Measurements from ENCODE around the gene SPATA3.
"Not testable (repeated sequence)": the region's sequence is repeated elsewhere in the genome, so short reads cannot be mapped to it uniquely, and the experiment has no call there.

Gene SPATA3

GRCh38 chr2:231015478-231015877 is 19.6 kb downstream of the SPATA3 start:
- H3K36me3 ChIP-seq (ENCODE audit: control insufficient read depth in 1 of 2, insufficient read depth in 2 of 2, low read length in 2 of 2): no peaks in the 10 kb centered on the region
- H3K27ac ChIP-seq (ENCODE audit: low read length): no peak overlapping the region
- H3K4me3 ChIP-seq (ENCODE audit: low read depth in 1 of 2, low read length in 2 of 2): no peak overlapping the region
- H3K27me3 ChIP-seq (ENCODE audit: low read depth, low read length): no peaks in the 10 kb centered on the region
- no peaks in the 10 kb centered on the region for H3K9me3 ChIP-seq (ENCODE audit: control insufficient read depth in 1 of 2, low read length in 2 of 2)
- H3K4me1 ChIP-seq (ENCODE audit: control insufficient read depth in 1 of 2, insufficient read depth in 2 of 2, low read length in 2 of 2): no peaks in the 10 kb centered on the region

GRCh38 chr2:231015926-231016325 is 20.0 kb downstream of the SPATA3 start:
- H3K4me1 ChIP-seq (ENCODE audit: control insufficient read depth in 1 of 2, insufficient read depth in 2 of 2, low read length in 2 of 2): no peaks in the 10 kb centered on the region
- H3K36me3 ChIP-seq (ENCODE audit: control insufficient read depth in 1 of 2, insufficient read depth in 2 of 2, low read length in 2 of 2): no peaks in the 10 kb centered on the region
- no peaks in the 10 kb centered on the region for H3K27me3 ChIP-seq (ENCODE audit: low read depth, low read length)
- no peak overlapping the region for H3K4me3 ChIP-seq (ENCODE audit: low read depth in 1 of 2, low read length in 2 of 2)
- no peaks in the 10 kb centered on the region for H3K9me3 ChIP-seq (ENCODE audit: control insufficient read depth in 1 of 2, low read length in 2 of 2)
- H3K27ac ChIP-seq (ENCODE audit: low read length): no peak overlapping the region

- Histone ChIP-seq H3K27ac (ENCODE audit: low read length) (no peak overlapping the region), H3K4me3 (ENCODE audit: low read depth in 1 of 2, low read length in 2 of 2) (no peak overlapping the region), H3K9me3 (ENCODE audit: control insufficient read depth in 1 of 2, low read length in 2 of 2) (no peaks in the 10 kb centered on the region), H3K27me3 (ENCODE audit: low read depth, low read length) (no peaks in the 10 kb centered on the region), H3K4me1 (ENCODE audit: control insufficient read depth in 1 of 2, insufficient read depth in 2 of 2, low read length in 2 of 2) (no peaks in the 10 kb centered on the region), H3K36me3 (ENCODE audit: control insufficient read depth in 1 of 2, insufficient read depth in 2 of 2, low read length in 2 of 2) (no peaks in the 10 kb centered on the region)
These were observed 20.8 kb downstream of the SPATA3 start for GRCh38 chr2:231016566-231017230.

- no peaks in the 10 kb centered on the region for H3K4me1 ChIP-seq (ENCODE audit: control insufficient read depth in 1 of 2, insufficient read depth in 2 of 2, low read length in 2 of 2)
- H3K27ac ChIP-seq (ENCODE audit: low read length): no peak overlapping the region
- H3K9me3 ChIP-seq (ENCODE audit: control insufficient read depth in 1 of 2, low read length in 2 of 2): no peaks in the 10 kb centered on the region
- no peaks in the 10 kb centered on the region for H3K27me3 ChIP-seq (ENCODE audit: low read depth, low read length)
- no peaks in the 10 kb centered on the region for H3K36me3 ChIP-seq (ENCODE audit: control insufficient read depth in 1 of 2, insufficient read depth in 2 of 2, low read length in 2 of 2)
- no peak overlapping the region for H3K4me3 ChIP-seq (ENCODE audit: low read depth in 1 of 2, low read length in 2 of 2)
These were observed 21.3 kb downstream of the SPATA3 start for GRCh38 chr2:231017231-231017598.

GRCh38 chr2:231018184-231018583 is 22.3 kb downstream of the SPATA3 start:
- Histone ChIP-seq H3K9me3 (ENCODE audit: control insufficient read depth in 1 of 2, low read length in 2 of 2) (no peaks in the 10 kb centered on the region), H3K27ac (ENCODE audit: low read length) (no peak overlapping the region), H3K4me1 (ENCODE audit: control insufficient read depth in 1 of 2, insufficient read depth in 2 of 2, low read length in 2 of 2) (no peaks in the 10 kb centered on the region)

GRCh38 chr2:231025059-231025458 is 29.1 kb downstream of the SPATA3 start:
- not testable (repeated sequence) for H3K4me1 ChIP-seq (ENCODE audit: control insufficient read depth in 1 of 2, insufficient read depth in 2 of 2, low read length in 2 of 2); H3K4me3 ChIP-seq (ENCODE audit: low read depth in 1 of 2, low read length in 2 of 2); H3K9me3 ChIP-seq (ENCODE audit: control insufficient read depth in 1 of 2, low read length in 2 of 2); H3K36me3 ChIP-seq (ENCODE audit: control insufficient read depth in 1 of 2, insufficient read depth in 2 of 2, low read length in 2 of 2); H3K27ac ChIP-seq (ENCODE audit: low read length); H3K27me3 ChIP-seq (ENCODE audit: low read depth, low read length)

More at GRCh38 chr2:231018184-231018583, 22.3 kb downstream of the SPATA3 start:
- Histone ChIP-seq H3K4me3 (ENCODE audit: low read depth in 1 of 2, low read length in 2 of 2) (no peak overlapping the region), H3K27me3 (ENCODE audit: low read depth, low read length) (no peaks in the 10 kb centered on the region), H3K36me3 (ENCODE audit: control insufficient read depth in 1 of 2, insufficient read depth in 2 of 2, low read length in 2 of 2) (no peaks in the 10 kb centered on the region)

GRCh38 chr2:231028889-231029288 is 33.0 kb downstream of the SPATA3 start:
- peaks cover 4% of the 10 kb centered on the region for H3K27me3 ChIP-seq (ENCODE audit: low read depth, low read length)
- H3K36me3 ChIP-seq (ENCODE audit: control insufficient read depth in 1 of 2, insufficient read depth in 2 of 2, low read length in 2 of 2): no peaks in the 10 kb centered on the region
- peaks cover 0 to 4% of the 10 kb centered on the region in 2 donors for H3K9me3 ChIP-seq (ENCODE audit: control insufficient read depth in 1 of 2, low read length in 2 of 2)
- no peak overlapping the region for H3K27ac ChIP-seq (ENCODE audit: low read length)
- no peak overlapping the region for H3K4me3 ChIP-seq (ENCODE audit: low read depth in 1 of 2, low read length in 2 of 2)
- no peaks in the 10 kb centered on the region for H3K4me1 ChIP-seq (ENCODE audit: control insufficient read depth in 1 of 2, insufficient read depth in 2 of 2, low read length in 2 of 2)

GRCh38 chr2:231029563-231029962 is 33.6 kb downstream of the SPATA3 start:
- Histone ChIP-seq H3K27ac (ENCODE audit: low read length) (no peak overlapping the region), H3K9me3 (ENCODE audit: control insufficient read depth in 1 of 2, low read length in 2 of 2) (peaks cover 0 to 4% of the 10 kb centered on the region in 2 donors), H3K36me3 (ENCODE audit: control insufficient read depth in 1 of 2, insufficient read depth in 2 of 2, low read length in 2 of 2) (no peaks in the 10 kb centered on the region), H3K27me3 (ENCODE audit: low read depth, low read length) (peaks cover 4% of the 10 kb centered on the region), H3K4me1 (ENCODE audit: control insufficient read depth in 1 of 2, insufficient read depth in 2 of 2, low read length in 2 of 2) (no peaks in the 10 kb centered on the region), H3K4me3 (ENCODE audit: low read depth in 1 of 2, low read length in 2 of 2) (no peak overlapping the region)

- no peak overlapping the region for H3K4me3 ChIP-seq (ENCODE audit: low read depth in 1 of 2, low read length in 2 of 2)
- H3K27me3 ChIP-seq (ENCODE audit: low read depth, low read length): peaks cover 4% of the 10 kb centered on the region
- H3K27ac ChIP-seq (ENCODE audit: low read length): no peak overlapping the region
- no peaks in the 10 kb centered on the region for H3K4me1 ChIP-seq (ENCODE audit: control insufficient read depth in 1 of 2, insufficient read depth in 2 of 2, low read length in 2 of 2)
- H3K9me3 ChIP-seq (ENCODE audit: control insufficient read depth in 1 of 2, low read length in 2 of 2): peaks cover 0 to 4% of the 10 kb centered on the region in 2 donors
- no peaks in the 10 kb centered on the region for H3K36me3 ChIP-seq (ENCODE audit: control insufficient read depth in 1 of 2, insufficient read depth in 2 of 2, low read length in 2 of 2)
These were observed 34.8 kb downstream of the SPATA3 start for GRCh38 chr2:231030725-231031124.

GRCh38 chr2:231032575-231033140 is 36.7 kb downstream of the SPATA3 start:
- Histone ChIP-seq H3K36me3 (ENCODE audit: control insufficient read depth in 1 of 2, insufficient read depth in 2 of 2, low read length in 2 of 2) (no peaks in the 10 kb centered on the region), H3K27me3 (ENCODE audit: low read depth, low read length) (peaks cover 11% of the 10 kb centered on the region), H3K4me3 (ENCODE audit: low read depth in 1 of 2, low read length in 2 of 2) (no peak overlapping the region), H3K27ac (ENCODE audit: low read length) (no peak overlapping the region), H3K4me1 (ENCODE audit: control insufficient read depth in 1 of 2, insufficient read depth in 2 of 2, low read length in 2 of 2) (peaks cover 0 to 2% of the 10 kb centered on the region in 2 donors), H3K9me3 (ENCODE audit: control insufficient read depth in 1 of 2, low read length in 2 of 2) (peaks cover 0 to 4% of the 10 kb centered on the region in 2 donors)

- peaks cover 11% of the 10 kb centered on the region for H3K27me3 ChIP-seq (ENCODE audit: low read depth, low read length)
- no peak overlapping the region for H3K27ac ChIP-seq (ENCODE audit: low read length)
- H3K36me3 ChIP-seq (ENCODE audit: control insufficient read depth in 1 of 2, insufficient read depth in 2 of 2, low read length in 2 of 2): no peaks in the 10 kb centered on the region
- H3K9me3 ChIP-seq (ENCODE audit: control insufficient read depth in 1 of 2, low read length in 2 of 2): peaks cover 0 to 4% of the 10 kb centered on the region in 2 donors
- peaks cover 0 to 6% of the 10 kb centered on the region in 2 donors for H3K4me1 ChIP-seq (ENCODE audit: control insufficient read depth in 1 of 2, insufficient read depth in 2 of 2, low read length in 2 of 2)
- H3K4me3 ChIP-seq (ENCODE audit: low read depth in 1 of 2, low read length in 2 of 2): no peak overlapping the region
These were observed 37.5 kb downstream of the SPATA3 start for GRCh38 chr2:231033147-231034132.
